NCI-H345 treated with DMSO at 0.1 percent for 48 hours (cell line): ENCODE results near the gene PHETA2.
"Not testable (repeated sequence)": the region's sequence is repeated elsewhere in the genome, so short reads cannot be mapped to it uniquely, and the experiment has no call there.

ENCODE experiments used
- DNase-seq: peaks from one replicate; lab custom pipeline; 2025; ENCODE audit not compliant: unreplicated experiment; lab: John Stamatoyannopoulos, UW

The PHETA2 gene

GRCh38 chr22:42101199-42101598 lies 27.2 kb downstream of the PHETA2 start:
- no peak for DNase-seq

DNA sequence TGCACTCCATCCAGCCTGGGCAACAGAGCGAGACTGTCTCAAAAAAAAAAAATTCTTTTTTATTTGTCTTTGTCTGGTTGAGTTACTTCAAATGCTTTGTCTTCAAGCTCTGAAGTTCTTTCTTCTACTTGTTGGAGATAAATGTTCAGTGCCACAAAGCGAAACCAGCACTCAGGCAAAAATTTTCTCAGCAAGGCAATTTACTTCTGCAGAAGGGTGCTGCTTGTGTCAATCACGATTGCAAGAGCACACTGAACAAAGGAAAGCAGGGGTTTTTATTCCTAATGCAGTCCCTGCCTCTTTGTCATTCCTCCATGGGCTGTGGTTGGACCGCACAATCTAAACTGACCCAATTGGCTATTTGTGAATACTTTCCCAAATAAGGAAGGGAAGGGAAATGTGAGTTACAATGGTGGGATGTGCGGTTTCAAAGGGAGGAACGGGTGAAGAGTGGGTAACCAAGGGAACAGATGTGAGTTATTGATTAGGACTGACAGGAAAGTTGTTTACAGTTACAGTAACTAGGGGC lies 30.3 kb downstream of the PHETA2 start:
- not testable (repeated sequence) for DNase-seq

DNA sequence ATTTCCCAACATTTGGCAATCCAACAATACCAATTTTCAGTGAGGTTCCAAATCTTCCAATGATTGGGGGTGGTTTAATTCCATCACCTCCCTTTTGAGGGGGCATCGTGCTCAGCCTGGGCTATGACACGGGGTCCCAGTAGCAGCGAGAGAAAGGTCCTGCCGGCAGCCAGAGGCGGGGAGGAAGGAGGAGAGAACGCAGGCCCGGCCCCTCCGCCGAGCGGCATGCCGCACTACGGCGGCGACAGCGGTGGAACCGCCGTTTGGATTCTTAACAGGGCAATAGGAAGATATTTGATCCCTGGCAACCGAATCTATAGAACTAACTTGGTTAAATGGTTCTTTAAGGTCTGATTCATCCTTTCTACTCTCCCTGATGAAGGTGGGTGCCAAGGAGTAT lies 34.8 kb downstream of the PHETA2 start:
- no peak for DNase-seq

GRCh38 chr22:42111798-42112197 lies 37.8 kb downstream of the PHETA2 start:
- DNase-seq: no peak

GRCh38 chr22:42112793-42113192 lies 38.7 kb downstream of the PHETA2 start:
- not testable (repeated sequence) for DNase-seq

DNA sequence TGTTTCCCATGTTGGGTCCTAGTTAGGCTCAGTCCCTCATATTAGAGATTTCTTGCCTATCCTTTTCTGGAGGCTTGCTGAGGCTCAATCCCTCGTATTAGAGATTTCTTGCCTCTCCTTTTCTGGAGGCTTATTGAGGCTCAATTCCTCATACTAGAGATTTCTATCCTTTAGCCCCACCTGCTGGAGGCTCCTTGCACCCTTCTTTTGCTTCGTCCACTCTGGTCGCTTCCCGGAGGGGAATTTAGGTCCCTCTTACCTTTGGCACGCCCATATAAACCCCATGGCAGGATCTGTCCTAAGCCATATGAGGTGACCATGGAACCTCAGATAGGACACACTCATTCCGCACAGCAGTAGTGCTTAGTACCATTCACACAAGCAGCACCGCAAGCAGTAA lies 40.7 kb downstream of the PHETA2 start:
- DNase-seq: no peak

GRCh38 chr22:42115420-42115830 lies 41.4 kb downstream of the PHETA2 start:
- not testable (repeated sequence) for DNase-seq

DNA sequence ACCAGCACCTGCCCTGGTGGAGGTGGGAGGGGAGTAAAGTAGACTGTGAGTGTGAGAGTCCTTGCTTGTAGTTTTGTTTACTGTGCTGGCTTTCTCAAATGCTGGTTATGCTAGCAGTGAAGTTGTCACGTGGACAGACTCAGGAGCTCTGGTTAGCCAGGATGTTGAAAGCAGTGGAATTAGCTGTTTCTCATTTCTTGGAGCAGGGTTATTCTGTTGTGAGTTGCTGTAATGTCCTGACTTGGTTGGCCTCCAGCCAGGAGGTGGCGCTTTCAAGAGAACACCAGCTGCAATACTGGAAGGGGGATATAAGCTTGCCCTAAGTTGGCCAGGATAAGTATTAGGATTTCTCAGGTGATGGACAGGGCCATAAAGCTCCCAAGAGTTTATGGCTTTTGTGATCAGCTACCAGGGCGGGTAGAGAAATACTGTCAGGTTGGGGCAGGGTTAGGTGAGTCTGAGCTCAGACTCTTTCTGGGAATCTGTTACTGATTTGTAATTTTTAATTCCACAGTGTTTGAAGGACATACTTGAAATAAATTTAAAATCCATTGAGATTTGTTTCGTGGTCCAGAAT lies 42.9 kb downstream of the PHETA2 start:
- DNase-seq: no peak

- not testable (repeated sequence) for DNase-seq
These were observed 46.4 kb downstream of the PHETA2 start for GRCh38 chr22:42120231-42121021.

GRCh38 chr22:42123529-42123928 lies 49.5 kb downstream of the PHETA2 start:
- not testable (repeated sequence) for DNase-seq

GRCh38 chr22:42127606-42128005 lies 53.6 kb downstream of the PHETA2 start:
- no peak for DNase-seq

DNA sequence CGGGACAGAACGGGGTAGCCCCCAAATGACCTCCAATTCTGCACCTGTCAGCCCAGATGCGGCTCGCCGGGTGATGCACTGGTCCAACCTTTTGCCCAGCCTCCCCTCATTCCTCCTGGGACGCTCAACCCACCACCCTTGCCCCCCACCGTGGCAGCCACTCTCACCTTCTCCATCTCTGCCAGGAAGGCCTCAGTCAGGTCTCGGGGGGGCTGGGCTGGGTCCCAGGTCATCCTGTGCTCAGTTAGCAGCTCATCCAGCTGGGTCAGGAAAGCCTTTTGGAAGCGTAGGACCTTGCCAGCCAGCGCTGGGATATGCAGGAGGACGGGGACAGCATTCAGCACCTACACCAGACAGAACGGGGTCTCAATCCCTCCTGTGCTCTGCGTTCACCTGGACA lies 54.0 kb downstream of the PHETA2 start:
- not testable (repeated sequence) for DNase-seq
